Suprapubic skin (tissue), 3 donors: ENCODE results near the gene MAP3K1.

Experiments used
- CTCF ChIP-seq, 2 donors: fragments of 200-600 bp in 1 of 2; fragments of 450-650 bp in 1 of 2; sonication (generic) in 1 of 2; IDR thresholded peaks; one replicate each; pipeline ENCODE4 v1.5.1; 2016 to 2019; ENCODE audit warnings: antibody characterized with exemption in 2 of 2, mild to moderate bottlenecking in 1 of 2, moderate library complexity in 1 of 2
- EP300 ChIP-seq: sonication (generic); formaldehyde crosslinking; IDR thresholded peaks from one replicate; pipeline ENCODE4 v1.6.1; 2017; ENCODE audit warnings: antibody characterized with exemption

- TF ChIP-seq CTCF (IDR thresholded peaks at IDR 0.05) (no peak), EP300 (no peak)
These were observed 7.7 kb upstream of the MAP3K1 start for GRCh38 chr5:56807679-56808078.
